Measurements from ENCODE around the gene UBR3.

Gene UBR3

GRCh38 chr2:170014769-170015168 is 187.5 kb downstream of the UBR3 start:
- Histone ChIP-seq H3K36me3 (ENCODE audit: insufficient read depth, low read length) (no peaks in the 10 kb centered on the region), H3K27me3 (ENCODE audit: insufficient read depth, low read length) (no peaks in the 10 kb centered on the region), H3K9me3 (ENCODE audit: low read length) (no peaks in the 10 kb centered on the region), H3K4me1 (ENCODE audit: insufficient read depth, low read length) (no peaks in the 10 kb centered on the region), H2AFZ (ENCODE audit: low read depth, low read length) (no peak overlapping the region), H3K4me3 (ENCODE audit: low read length) (no peak overlapping the region)

- peaks cover 2% of the 10 kb centered on the region for H3K36me3 ChIP-seq (ENCODE audit: insufficient read depth, low read length)
- no peaks in the 10 kb centered on the region for H3K27me3 ChIP-seq (ENCODE audit: insufficient read depth, low read length)
- no peaks in the 10 kb centered on the region for H3K4me1 ChIP-seq (ENCODE audit: insufficient read depth, low read length)
- no peak overlapping the region for H2AFZ ChIP-seq (ENCODE audit: low read depth, low read length)
- no peaks in the 10 kb centered on the region for H3K9me3 ChIP-seq (ENCODE audit: low read length)
- no peak overlapping the region for H3K4me3 ChIP-seq (ENCODE audit: low read length)
Observed at GRCh38 chr2:170017860-170018532, 190.7 kb downstream of the UBR3 start.

GRCh38 chr2:170019060-170019805 is 192.0 kb downstream of the UBR3 start:
- peaks cover 2% of the 10 kb centered on the region for H3K36me3 ChIP-seq (ENCODE audit: insufficient read depth, low read length)
- no peak overlapping the region for H2AFZ ChIP-seq (ENCODE audit: low read depth, low read length)
- no peaks in the 10 kb centered on the region for H3K9me3 ChIP-seq (ENCODE audit: low read length)

GRCh38 chr2:170020777-170021176 is 193.5 kb downstream of the UBR3 start:
- Histone ChIP-seq H3K4me1 (ENCODE audit: insufficient read depth, low read length) (no peaks in the 10 kb centered on the region), H3K4me3 (ENCODE audit: low read length) (no peak overlapping the region), H3K9me3 (ENCODE audit: low read length) (no peaks in the 10 kb centered on the region), H3K36me3 (ENCODE audit: insufficient read depth, low read length) (peaks cover 2% of the 10 kb centered on the region), H2AFZ (ENCODE audit: low read depth, low read length) (no peak overlapping the region), H3K27me3 (ENCODE audit: insufficient read depth, low read length) (no peaks in the 10 kb centered on the region)

More at GRCh38 chr2:170019060-170019805, 192.0 kb downstream of the UBR3 start:
- Histone ChIP-seq H3K27me3 (ENCODE audit: insufficient read depth, low read length) (no peaks in the 10 kb centered on the region), H3K4me3 (ENCODE audit: low read length) (no peak overlapping the region), H3K4me1 (ENCODE audit: insufficient read depth, low read length) (no peaks in the 10 kb centered on the region)

- no peak overlapping the region for H3K4me3 ChIP-seq (ENCODE audit: low read length)
- H3K9me3 ChIP-seq (ENCODE audit: low read length) = no peaks in the 10 kb centered on the region
- H3K36me3 ChIP-seq (ENCODE audit: insufficient read depth, low read length) = peaks cover 2% of the 10 kb centered on the region
- H3K27me3 ChIP-seq (ENCODE audit: insufficient read depth, low read length) = no peaks in the 10 kb centered on the region
- no peaks in the 10 kb centered on the region for H3K4me1 ChIP-seq (ENCODE audit: insufficient read depth, low read length)
- no peak overlapping the region for H2AFZ ChIP-seq (ENCODE audit: low read depth, low read length)
Observed at GRCh38 chr2:170022692-170023091, 195.4 kb downstream of the UBR3 start.

- no peaks in the 10 kb centered on the region for H3K9me3 ChIP-seq (ENCODE audit: low read length)
- H2AFZ ChIP-seq (ENCODE audit: low read depth, low read length) = no peak overlapping the region
- H3K27me3 ChIP-seq (ENCODE audit: insufficient read depth, low read length) = no peaks in the 10 kb centered on the region
- H3K4me1 ChIP-seq (ENCODE audit: insufficient read depth, low read length) = no peaks in the 10 kb centered on the region
- H3K4me3 ChIP-seq (ENCODE audit: low read length) = no peak overlapping the region
- peaks cover 2% of the 10 kb centered on the region for H3K36me3 ChIP-seq (ENCODE audit: insufficient read depth, low read length)
Observed at GRCh38 chr2:170024721-170025120, 197.5 kb downstream of the UBR3 start.

GRCh38 chr2:170025223-170025622 is 198.0 kb downstream of the UBR3 start:
- Histone ChIP-seq H3K36me3 (ENCODE audit: insufficient read depth, low read length) (peaks cover 5% of the 10 kb centered on the region), H3K4me3 (ENCODE audit: low read length) (no peak overlapping the region), H3K27me3 (ENCODE audit: insufficient read depth, low read length) (no peaks in the 10 kb centered on the region), H3K4me1 (ENCODE audit: insufficient read depth, low read length) (no peaks in the 10 kb centered on the region), H3K9me3 (ENCODE audit: low read length) (no peaks in the 10 kb centered on the region), H2AFZ (ENCODE audit: low read depth, low read length) (no peak overlapping the region)

- no peak overlapping the region for H3K4me3 ChIP-seq (ENCODE audit: low read length)
- peaks cover 6% of the 10 kb centered on the region for H3K36me3 ChIP-seq (ENCODE audit: insufficient read depth, low read length)
- H3K27me3 ChIP-seq (ENCODE audit: insufficient read depth, low read length) = no peaks in the 10 kb centered on the region
- no peaks in the 10 kb centered on the region for H3K4me1 ChIP-seq (ENCODE audit: insufficient read depth, low read length)
- H2AFZ ChIP-seq (ENCODE audit: low read depth, low read length) = no peak overlapping the region
- peaks cover 4% of the 10 kb centered on the region for H3K9me3 ChIP-seq (ENCODE audit: low read length)
Observed at GRCh38 chr2:170026361-170026760, 199.1 kb downstream of the UBR3 start.

- H2AFZ ChIP-seq (ENCODE audit: low read depth, low read length) = no peak overlapping the region
- no peak overlapping the region for H3K4me3 ChIP-seq (ENCODE audit: low read length)
- peaks cover 6% of the 10 kb centered on the region for H3K36me3 ChIP-seq (ENCODE audit: insufficient read depth, low read length)
- H3K9me3 ChIP-seq (ENCODE audit: low read length) = peaks cover 11% of the 10 kb centered on the region
- no peaks in the 10 kb centered on the region for H3K27me3 ChIP-seq (ENCODE audit: insufficient read depth, low read length)
- H3K4me1 ChIP-seq (ENCODE audit: insufficient read depth, low read length) = no peaks in the 10 kb centered on the region
Observed at GRCh38 chr2:170029551-170029950, 202.3 kb downstream of the UBR3 start.

GRCh38 chr2:170030040-170030439 is 202.8 kb downstream of the UBR3 start:
- Histone ChIP-seq H3K4me3 (ENCODE audit: low read length) (no peak overlapping the region), H3K27me3 (ENCODE audit: insufficient read depth, low read length) (no peaks in the 10 kb centered on the region), H3K36me3 (ENCODE audit: insufficient read depth, low read length) (peaks cover 6% of the 10 kb centered on the region), H3K4me1 (ENCODE audit: insufficient read depth, low read length) (no peaks in the 10 kb centered on the region), H2AFZ (ENCODE audit: low read depth, low read length) (no peak overlapping the region), H3K9me3 (ENCODE audit: low read length) (peaks cover 11% of the 10 kb centered on the region)

- Histone ChIP-seq H3K36me3 (ENCODE audit: insufficient read depth, low read length) (peaks cover 6% of the 10 kb centered on the region), H3K9me3 (ENCODE audit: low read length) (peaks cover 11% of the 10 kb centered on the region), H2AFZ (ENCODE audit: low read depth, low read length) (no peak overlapping the region), H3K4me3 (ENCODE audit: low read length) (no peak overlapping the region), H3K4me1 (ENCODE audit: insufficient read depth, low read length) (no peaks in the 10 kb centered on the region), H3K27me3 (ENCODE audit: insufficient read depth, low read length) (no peaks in the 10 kb centered on the region)
Observed at GRCh38 chr2:170031288-170031687, 204.0 kb downstream of the UBR3 start.

- H3K9me3 ChIP-seq (ENCODE audit: low read length) = peaks cover 11% of the 10 kb centered on the region
- peaks cover 6% of the 10 kb centered on the region for H3K36me3 ChIP-seq (ENCODE audit: insufficient read depth, low read length)
- H3K4me1 ChIP-seq (ENCODE audit: insufficient read depth, low read length) = no peaks in the 10 kb centered on the region
- no peak overlapping the region for H3K4me3 ChIP-seq (ENCODE audit: low read length)
- no peaks in the 10 kb centered on the region for H3K27me3 ChIP-seq (ENCODE audit: insufficient read depth, low read length)
- no peak overlapping the region for H2AFZ ChIP-seq (ENCODE audit: low read depth, low read length)
Observed at GRCh38 chr2:170034596-170034995, 207.3 kb downstream of the UBR3 start.

GRCh38 chr2:170038734-170039133 is 211.5 kb downstream of the UBR3 start:
- no peaks in the 10 kb centered on the region for H3K4me1 ChIP-seq (ENCODE audit: insufficient read depth, low read length)
- H3K9me3 ChIP-seq (ENCODE audit: low read length) = peaks cover 3% of the 10 kb centered on the region
- H3K27me3 ChIP-seq (ENCODE audit: insufficient read depth, low read length) = no peaks in the 10 kb centered on the region
- no peaks in the 10 kb centered on the region for H3K36me3 ChIP-seq (ENCODE audit: insufficient read depth, low read length)
- H2AFZ ChIP-seq (ENCODE audit: low read depth, low read length) = no peak overlapping the region
- no peak overlapping the region for H3K4me3 ChIP-seq (ENCODE audit: low read length)
